Small intestine (tissue), 7 donors: ENCODE data around the gene LRRC42. TPM values are rescaled to one million over a fixed set of nuclear protein-coding genes. Genes with fewer than 3 reads are reported as not detected.
A peak's percentile ranks its signal among the peaks of the same experiment; 100 is the strongest.

ENCODE experiments used
- DNase-seq, 2 donors: peaks; one replicate each; pipeline versions ENCODE4 v3.0.0 to v3.0.0-alpha.2; 2013
- FAIRE-seq: peaks from 2 replicates; lab custom pipeline; 2012; peaks lifted over from hg19 to GRCh38; lab: Jason Lieb, UNC
- H3K27ac ChIP-seq, 3 donors: one replicate each; pipeline ENCODE4 v1.5.1; 2013; ENCODE audit warnings: low read length in 2 of 3, mild to moderate bottlenecking in 2 of 3, control low read depth in 1 of 3, inconsistent platforms in 1 of 3, low read depth in 1 of 3, moderate library complexity in 1 of 3
- H3K27me3 ChIP-seq, 3 donors: one replicate each; pipeline ENCODE4 v1.6.1; 2013; ENCODE audit warnings: low read length in 3 of 3, inconsistent platforms in 1 of 3; ENCODE audit not compliant: control insufficient read depth in 3 of 3, insufficient read depth in 3 of 3
- H3K36me3 ChIP-seq, 3 donors: one replicate each; pipeline ENCODE4 v1.6.1; 2013; ENCODE audit warnings: low read length in 3 of 3, inconsistent platforms in 1 of 3, low read depth in 1 of 3, mild to moderate bottlenecking in 1 of 3, moderate library complexity in 1 of 3; ENCODE audit not compliant: control insufficient read depth in 3 of 3, insufficient read depth in 2 of 3
- H3K4me1 ChIP-seq, 3 donors: one replicate each; pipeline ENCODE4 v1.6.1; 2013; ENCODE audit warnings: low read length in 2 of 3, inconsistent platforms in 1 of 3, low read depth in 1 of 3, mild to moderate bottlenecking in 1 of 3, moderate library complexity in 1 of 3; ENCODE audit not compliant: control insufficient read depth in 3 of 3, insufficient read depth in 2 of 3
- H3K4me3 ChIP-seq, 3 donors: one replicate each; pipeline ENCODE4 v1.5.1; 2013; ENCODE audit warnings: low read length in 3 of 3, control low read depth in 1 of 3, inconsistent platforms in 1 of 3, low read depth in 1 of 3, mild to moderate bottlenecking in 1 of 3, moderate library complexity in 1 of 3
- H3K9me3 ChIP-seq, 2 donors: one replicate each; pipeline ENCODE4 v1.6.1; 2013; ENCODE audit warnings: low read depth in 1 of 2, low read length in 1 of 2; ENCODE audit not compliant: control insufficient read depth in 2 of 2, insufficient read depth in 1 of 2
- WGBS, 3 donors: extraction: QIAGEN DNeasy Blood & Tissue Kit; methylation state at CpG; one replicate each; pipeline ENCODE4 v1.1.7; 2013; 5-methylcytosine and 5-hydroxymethylcytosine counted together
- polyA plus RNA-seq, 4 donors: library from polyadenylated mRNA; stranded (reverse) in 3 of 4; unstranded in 1 of 4; fragments of 200-250 nt in 3 of 4; fragments of 120-200 nt in 1 of 4; gene quantifications; one replicate each; pipeline versions ENCODE4 v1.2.1 to v1.2.3, GENCODE V29; 2013
- donor health status: healthy with polysubstance abuse.
- donor health status: control.
- donor health status: control.
- donor health status: Bipolar disorder and iron deficiency.
- donor health status: healthy.

Gene LRRC42
- polyA plus RNA-seq, 4 donors = 11.2 to 29.7 (median 18.9) TPM

- peak; percentile 91 for FAIRE-seq
- H3K4me3 ChIP-seq = no peak overlapping the region
- H3K9me3 ChIP-seq = peaks cover 0 to 16% of the 10 kb centered on the region in 2 donors
- DNase-seq = no peak
- H3K27me3 ChIP-seq = no peaks in the 10 kb centered on the region
- H3K4me1 ChIP-seq = no peaks in the 10 kb centered on the region
- H3K27ac ChIP-seq = no peak overlapping the region
- WGBS, 3 donors = 97 to 99% (median 97%) methylated on average over 2 of the region's 2 CpGs
- peaks cover 4 to 19% (median 5%) of the 10 kb centered on the region in 3 donors for H3K36me3 ChIP-seq
Observed at GRCh38 chr1:53931523-53931922, 14.6 kb upstream of the LRRC42 start.

DNA sequence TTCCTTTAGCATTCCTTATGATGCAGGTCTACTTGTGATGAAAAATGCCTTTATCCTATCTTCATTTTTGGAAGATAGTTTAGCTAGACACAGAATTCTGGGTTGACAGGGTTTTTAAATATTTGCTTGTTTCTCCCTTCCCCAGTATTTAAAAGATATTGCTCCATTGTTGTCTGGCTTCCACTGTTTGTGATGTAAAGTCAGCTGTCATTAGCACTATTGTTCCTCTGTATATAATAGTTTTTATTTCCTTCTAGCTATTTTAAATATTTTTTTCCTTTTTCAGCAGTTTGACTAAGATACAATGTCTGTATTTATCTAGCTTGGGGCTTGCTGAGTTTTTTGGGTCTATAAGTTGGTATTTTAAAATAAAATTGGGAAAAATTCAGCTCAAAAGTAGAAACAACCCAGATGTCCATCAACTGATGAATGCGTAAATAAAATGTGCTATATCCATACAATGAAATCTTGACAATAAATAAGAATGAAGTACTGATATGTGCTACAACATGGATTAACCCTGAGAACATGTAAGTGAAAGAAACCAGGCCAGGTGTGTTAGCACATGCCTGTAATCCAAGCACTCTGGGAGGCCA, 11.9 kb upstream of the LRRC42 start:
- peaks cover 0 to 16% of the 10 kb centered on the region in 2 donors for H3K9me3 ChIP-seq
- H3K4me3 ChIP-seq = no peak overlapping the region
- WGBS, 3 donors = 94 to 100% (median 97%) methylated on average over 1 of the region's 1 CpG
- peaks cover 0 to 19% (median 5%) of the 10 kb centered on the region in 3 donors for H3K36me3 ChIP-seq
- no peaks in the 10 kb centered on the region for H3K4me1 ChIP-seq
- no peaks in the 10 kb centered on the region for H3K27me3 ChIP-seq
- FAIRE-seq (no peak), DNase-seq (no peak)
- H3K27ac ChIP-seq = no peak overlapping the region

DNA sequence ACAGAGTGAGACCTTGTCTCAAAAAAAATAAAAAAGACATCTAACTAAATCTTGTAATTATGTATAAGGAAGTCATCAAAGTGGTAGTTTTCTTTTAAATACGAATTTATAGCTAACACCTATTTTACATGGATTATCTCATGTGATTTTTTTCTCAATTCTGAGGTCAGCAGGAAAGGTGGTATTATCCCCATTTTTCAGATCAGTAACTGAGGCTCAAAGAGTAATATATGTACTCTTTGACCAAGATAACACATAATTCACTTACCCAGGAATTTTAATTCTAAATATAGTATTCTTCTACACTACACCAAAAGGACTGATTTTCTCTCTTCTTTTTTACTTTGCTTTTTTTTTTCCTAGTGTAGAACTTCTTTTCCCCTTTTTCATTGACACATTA, 9.7 kb upstream of the LRRC42 start:
- Histone ChIP-seq H3K9me3 (peaks cover 0 to 16% of the 10 kb centered on the region in 2 donors), H3K36me3 (peaks cover 0 to 19% (median 5%) of the 10 kb centered on the region in 3 donors), H3K27me3 (no peaks in the 10 kb centered on the region), H3K4me3 (no peak overlapping the region), H3K27ac (no peak overlapping the region), H3K4me1 (no peaks in the 10 kb centered on the region)
- DNase-seq = no peak
- no peak for FAIRE-seq
- 93 to 100% (median 97%) methylated on average over 1 of the region's 1 CpG for WGBS, 3 donors

DNA sequence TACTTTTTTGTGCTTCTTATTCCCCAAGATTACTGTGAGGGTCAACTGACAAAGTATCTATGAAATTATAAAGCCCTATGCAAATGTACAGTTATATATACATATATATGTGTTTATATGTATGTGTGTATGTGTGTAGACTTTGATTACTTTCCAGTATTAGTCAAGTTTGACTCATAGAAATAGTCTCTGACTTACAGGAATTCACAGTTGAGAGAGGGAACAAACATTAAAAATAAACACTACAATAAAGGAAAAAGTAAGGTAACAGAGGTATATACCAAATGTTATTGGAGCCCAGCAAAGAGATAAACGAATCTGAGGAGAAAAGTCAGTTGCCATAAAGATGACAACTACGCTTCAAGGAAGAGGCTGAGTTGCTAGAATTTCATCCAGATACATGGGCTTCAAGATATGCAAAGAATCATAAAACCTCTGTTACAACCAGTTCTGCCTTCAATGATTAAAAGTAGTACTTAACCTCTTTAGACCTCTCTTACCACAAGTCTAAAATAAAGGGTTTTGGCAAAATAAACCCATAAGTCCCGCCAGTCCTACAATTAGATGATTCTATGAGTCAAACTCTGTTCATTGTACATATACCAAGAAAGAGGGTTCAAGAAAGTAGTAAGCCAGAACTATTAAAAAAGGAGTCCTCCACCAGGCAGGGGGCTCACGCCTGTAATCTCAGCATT, 7.9 kb upstream of the LRRC42 start:
- peaks cover 0 to 7% of the 10 kb centered on the region in 2 donors for H3K9me3 ChIP-seq
- no peak overlapping the region for H3K4me3 ChIP-seq
- no peak overlapping the region for H3K27ac ChIP-seq
- 91 to 94% (median 93%) methylated on average over 4 of the region's 4 CpGs for WGBS, 3 donors
- FAIRE-seq = no peak
- no peaks in the 10 kb centered on the region for H3K4me1 ChIP-seq
- DNase-seq = no peak
- H3K27me3 ChIP-seq = no peaks in the 10 kb centered on the region
- H3K36me3 ChIP-seq = peaks cover 0 to 15% (median 5%) of the 10 kb centered on the region in 3 donors

- no peak for FAIRE-seq
Observed at GRCh38 chr1:53942127-53942957, 3.8 kb upstream of the LRRC42 start.

DNA sequence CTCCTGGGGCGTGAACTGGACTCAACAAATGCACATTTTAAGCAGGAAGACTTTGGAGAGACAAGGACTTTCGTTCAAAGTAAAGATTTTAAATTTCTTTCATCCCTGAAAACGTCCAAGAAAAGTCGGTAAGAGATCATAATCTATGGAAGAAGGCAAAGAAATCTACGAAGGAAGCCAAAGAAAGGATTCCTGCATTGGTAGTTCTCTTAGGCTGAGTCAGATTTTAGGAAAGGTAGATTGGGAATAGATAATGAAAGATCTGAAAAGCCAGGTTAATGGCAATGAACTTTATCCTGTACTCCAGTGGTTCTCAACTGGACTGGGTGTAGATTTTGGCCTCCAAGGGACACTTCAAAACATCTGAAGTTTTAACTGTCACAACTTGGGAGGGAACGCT, 3.1 kb upstream of the LRRC42 start:
- Histone ChIP-seq H3K4me3 (no peak overlapping the region), H3K27ac (no peak overlapping the region), H3K4me1 (peaks cover 4 to 15% (median 12%) of the 10 kb centered on the region in 3 donors), H3K9me3 (no peaks in the 10 kb centered on the region), H3K36me3 (peaks cover 0 to 3% (median 0%) of the 10 kb centered on the region in 3 donors), H3K27me3 (no peaks in the 10 kb centered on the region)
- 92 to 96% (median 93%) methylated on average over 6 of the region's 6 CpGs for WGBS, 3 donors
- FAIRE-seq (no peak), DNase-seq (no peak)

More at GRCh38 chr1:53942127-53942957, 3.8 kb upstream of the LRRC42 start:
- Histone ChIP-seq H3K27me3 (no peaks in the 10 kb centered on the region), H3K9me3 (no peaks in the 10 kb centered on the region), H3K27ac (no peak overlapping the region), H3K4me3 (no peak overlapping the region), H3K4me1 (peaks cover 4 to 11% (median 9%) of the 10 kb centered on the region in 3 donors), H3K36me3 (peaks cover 0 to 3% (median 0%) of the 10 kb centered on the region in 3 donors)
- no peak for DNase-seq
- WGBS, 3 donors = 87 to 89% (median 87%) methylated on average over 7 of the region's 7 CpGs

GRCh38 chr1:53943490-53944043, 2.6 kb upstream of the LRRC42 start:
- Histone ChIP-seq H3K9me3 (no peaks in the 10 kb centered on the region), H3K27ac (no peak overlapping the region), H3K4me1 (peaks cover 4 to 18% (median 12%) of the 10 kb centered on the region in 3 donors), H3K27me3 (no peaks in the 10 kb centered on the region), H3K36me3 (peaks cover 0 to 3% (median 0%) of the 10 kb centered on the region in 3 donors), H3K4me3 (no peak overlapping the region)
- FAIRE-seq (no peak), DNase-seq (no peak)
- WGBS, 3 donors = 94 to 98% (median 96%) methylated on average over 14 of the region's 14 CpGs
